Liver (tissue), 3 donors: ENCODE data around the gene TRMT44.

Source experiments
- CTCF ChIP-seq: fragments of 150-350 bp; IDR thresholded peaks from 2 replicates; pipeline ENCODE4 v1.5.1; 2017; ENCODE audit warnings: improper control_type of control experiment, low read depth, low read length; ENCODE audit not compliant: missing input control
- JUND ChIP-seq, 2 donors: IDR thresholded peaks; 2 replicates each; pipeline ENCODE4 v1.6.1; 2016; ENCODE audit warnings: antibody characterized with exemption in 2 of 2
- REST ChIP-seq: IDR thresholded peaks from 2 replicates; pipeline ENCODE4 v1.6.1; 2016; ENCODE audit warnings: antibody characterized with exemption, mild to moderate bottlenecking
- SP1 ChIP-seq: IDR thresholded peaks from 2 replicates; pipeline ENCODE4 v1.6.1; 2018; ENCODE audit warnings: antibody characterized with exemption, mild to moderate bottlenecking
- YY1 ChIP-seq: IDR thresholded peaks from 2 replicates; pipeline ENCODE4 v1.6.1; 2016; ENCODE audit warnings: antibody characterized with exemption, mild to moderate bottlenecking
- donor health status: healthy.
- donor health status: healthy.

GRCh38 chr4:8414377-8414776, 26.2 kb upstream of the TRMT44 start:
- TF ChIP-seq YY1 (no peak), REST (no peak), JUND (IDR thresholded peaks at IDR 0.05) (no peak), SP1 (no peak), CTCF (no peak)
